Liver (tissue), 9 donors: ENCODE measurements around the gene DCT. TPM values are rescaled to one million over a fixed set of nuclear protein-coding genes. Genes with fewer than 3 reads are reported as not detected.

Experiments
- DNase-seq: peaks from one replicate; pipeline ENCODE4 v3.0.0-alpha.2; 2017; ENCODE audit warnings: low spot score
- H3K27ac ChIP-seq, 2 donors: one replicate each; pipeline ENCODE4 v1.7.0; 2013; ENCODE audit warnings: inconsistent platforms in 2 of 2, low read length in 2 of 2, control low read depth in 1 of 2, low read depth in 1 of 2, mild to moderate bottlenecking in 1 of 2
- H3K27me3 ChIP-seq, 4 donors: one replicate each; pipeline versions ENCODE4 v1.6.1 to v1.7.0; 2013; ENCODE audit warnings: low read length in 3 of 4, inconsistent platforms in 1 of 4, mild to moderate bottlenecking in 1 of 4, moderate library complexity in 1 of 4; ENCODE audit not compliant: control insufficient read depth in 4 of 4, insufficient read depth in 4 of 4
- H3K36me3 ChIP-seq, 4 donors: one replicate each; pipeline versions ENCODE4 v1.6.1 to v1.7.0; 2013; ENCODE audit warnings: low read length in 3 of 4, mild to moderate bottlenecking in 3 of 4, low read depth in 1 of 4, moderate library complexity in 1 of 4; ENCODE audit not compliant: control insufficient read depth in 4 of 4, insufficient read depth in 3 of 4
- H3K4me1 ChIP-seq, 4 donors: one replicate each; pipeline versions ENCODE4 v1.6.1 to v1.7.0; 2013; ENCODE audit warnings: low read length in 3 of 4, mild to moderate bottlenecking in 3 of 4, moderate library complexity in 1 of 4; ENCODE audit not compliant: control insufficient read depth in 4 of 4, insufficient read depth in 4 of 4
- H3K4me3 ChIP-seq, 3 donors: one replicate each; pipeline versions ENCODE4 v1.6.1 to v1.7.0; 2013; ENCODE audit warnings: low read length in 3 of 3, control low read depth in 1 of 3, low read depth in 1 of 3, mild to moderate bottlenecking in 1 of 3
- H3K9ac ChIP-seq, 2 donors: one replicate each; pipeline ENCODE4 v1.7.0; 2013; ENCODE audit warnings: low read length in 2 of 2, mild to moderate bottlenecking in 2 of 2, moderate library complexity in 2 of 2, control low read depth in 1 of 2, low read depth in 1 of 2
- H3K9me3 ChIP-seq, 4 donors: one replicate each; pipeline versions ENCODE4 v1.6.1 to v1.7.0; 2013; ENCODE audit warnings: low read length in 3 of 4; ENCODE audit not compliant: control insufficient read depth in 4 of 4
- FOXA1 ChIP-seq: IDR thresholded peaks from 2 replicates; pipeline ENCODE4 v1.6.1; 2016; ENCODE audit warnings: antibody characterized with exemption
- GABPA ChIP-seq, 2 donors: IDR thresholded peaks in 1 of 2; conservative IDR thresholded peaks in 1 of 2; 2 replicates each; pipeline ENCODE4 v1.6.1; 2016; ENCODE audit warnings: antibody characterized with exemption in 2 of 2, mild to moderate bottlenecking in 1 of 2, moderate library complexity in 1 of 2
- HNF4A ChIP-seq, 2 donors: conservative IDR thresholded peaks; 2 replicates each; pipeline ENCODE4 v1.6.1; 2016; ENCODE audit warnings: antibody characterized with exemption in 2 of 2, mild to moderate bottlenecking in 2 of 2
- HNF4G ChIP-seq: IDR thresholded peaks from 2 replicates; pipeline ENCODE4 v1.6.1; 2016; ENCODE audit warnings: antibody characterized with exemption
- JUND ChIP-seq, 2 donors: IDR thresholded peaks; 2 replicates each; pipeline ENCODE4 v1.6.1; 2016; ENCODE audit warnings: antibody characterized with exemption in 2 of 2
- MAX ChIP-seq: IDR thresholded peaks from 2 replicates; pipeline ENCODE4 v1.6.1; 2016; ENCODE audit warnings: antibody characterized with exemption
- NR2F2 ChIP-seq: IDR thresholded peaks from 2 replicates; pipeline ENCODE4 v1.6.1; 2016; ENCODE audit warnings: antibody characterized with exemption
- RAD21 ChIP-seq, 2 donors: IDR thresholded peaks; 2 replicates each; pipeline ENCODE4 v1.6.1; 2016; ENCODE audit warnings: antibody characterized with exemption in 2 of 2, mild to moderate bottlenecking in 2 of 2
- RXRA ChIP-seq, 2 donors: IDR thresholded peaks; 2 replicates each; pipeline ENCODE4 v1.6.1; 2017 to 2018; ENCODE audit warnings: antibody characterized with exemption in 2 of 2, mild to moderate bottlenecking in 1 of 2
- SP1 ChIP-seq: IDR thresholded peaks from 2 replicates; pipeline ENCODE4 v1.6.1; 2018; ENCODE audit warnings: antibody characterized with exemption, mild to moderate bottlenecking
- TAF1 ChIP-seq: conservative IDR thresholded peaks from 2 replicates; pipeline ENCODE4 v1.6.1; 2016; ENCODE audit warnings: antibody characterized with exemption, mild to moderate bottlenecking
- YY1 ChIP-seq: IDR thresholded peaks from 2 replicates; pipeline ENCODE4 v1.6.1; 2016; ENCODE audit warnings: antibody characterized with exemption, mild to moderate bottlenecking
- polyA plus RNA-seq, 2 donors: library from polyadenylated mRNA; stranded (reverse) in 1 of 2; unstranded in 1 of 2; fragments of 200-250 nt in 1 of 2; fragments of >200 nt in 1 of 2; fragmentation: Nextera tagmentation in 1 of 2; extraction: Ambion mirVana in 1 of 2; gene quantifications; one replicate each; pipeline versions ENCODE4 v1.2.1 to v1.2.3, GENCODE V29; 2013 to 2015
- total RNA-seq, 2 donors: library from RNA; depleted of rRNA; stranded (reverse); fragments of >200 nt; gene quantifications; one replicate each; pipeline ENCODE4 v1.2.3, GENCODE V29; 2014
- TF ChIP-seq, protein P1 (sequence below): IDR thresholded peaks from 2 replicates; pipeline ENCODE4 v1.6.1; 2016; ENCODE audit warnings: antibody characterized with exemption, mild to moderate bottlenecking
- TF ChIP-seq, protein P2 (sequence below): IDR thresholded peaks from 2 replicates; pipeline ENCODE4 v1.6.1; 2016; ENCODE audit warnings: antibody characterized with exemption
- TF ChIP-seq, protein P3 (sequence below): IDR thresholded peaks from 2 replicates; pipeline ENCODE4 v1.6.1; 2016; ENCODE audit warnings: antibody characterized with exemption
- TF ChIP-seq, protein P4 (sequence below): fragments of 150-350 bp; IDR thresholded peaks from 2 replicates; pipeline ENCODE4 v1.5.1; 2017; ENCODE audit warnings: improper control_type of control experiment, low read depth, low read length; ENCODE audit not compliant: missing input control
- donor health status: healthy.
- donor health status: healthy.
- donor health status: healthy.
- donor health status: healthy.
- donor health status: healthy.

The DCT gene
- total and polyA plus RNA-seq, 4 donors, result 0.08 to 0.19 TPM; not detected in 2

- Histone ChIP-seq H3K9ac (no peak overlapping the region), H3K4me1 (no peaks in the 10 kb centered on the region), H3K36me3 (peaks cover 0 to 3% (median 0%) of the 10 kb centered on the region in 4 donors), H3K4me3 (no peak overlapping the region), H3K27me3 (no peaks in the 10 kb centered on the region), H3K9me3 (no peaks in the 10 kb centered on the region), H3K27ac (no peak overlapping the region)
- no peak for TF ChIP-seq HNF4G
- TF ChIP-seq YY1, result no peak
- TF ChIP-seq HNF4A (conservative IDR thresholded peaks at IDR 0.05), result no peak
- TF ChIP-seq, protein P1, sequence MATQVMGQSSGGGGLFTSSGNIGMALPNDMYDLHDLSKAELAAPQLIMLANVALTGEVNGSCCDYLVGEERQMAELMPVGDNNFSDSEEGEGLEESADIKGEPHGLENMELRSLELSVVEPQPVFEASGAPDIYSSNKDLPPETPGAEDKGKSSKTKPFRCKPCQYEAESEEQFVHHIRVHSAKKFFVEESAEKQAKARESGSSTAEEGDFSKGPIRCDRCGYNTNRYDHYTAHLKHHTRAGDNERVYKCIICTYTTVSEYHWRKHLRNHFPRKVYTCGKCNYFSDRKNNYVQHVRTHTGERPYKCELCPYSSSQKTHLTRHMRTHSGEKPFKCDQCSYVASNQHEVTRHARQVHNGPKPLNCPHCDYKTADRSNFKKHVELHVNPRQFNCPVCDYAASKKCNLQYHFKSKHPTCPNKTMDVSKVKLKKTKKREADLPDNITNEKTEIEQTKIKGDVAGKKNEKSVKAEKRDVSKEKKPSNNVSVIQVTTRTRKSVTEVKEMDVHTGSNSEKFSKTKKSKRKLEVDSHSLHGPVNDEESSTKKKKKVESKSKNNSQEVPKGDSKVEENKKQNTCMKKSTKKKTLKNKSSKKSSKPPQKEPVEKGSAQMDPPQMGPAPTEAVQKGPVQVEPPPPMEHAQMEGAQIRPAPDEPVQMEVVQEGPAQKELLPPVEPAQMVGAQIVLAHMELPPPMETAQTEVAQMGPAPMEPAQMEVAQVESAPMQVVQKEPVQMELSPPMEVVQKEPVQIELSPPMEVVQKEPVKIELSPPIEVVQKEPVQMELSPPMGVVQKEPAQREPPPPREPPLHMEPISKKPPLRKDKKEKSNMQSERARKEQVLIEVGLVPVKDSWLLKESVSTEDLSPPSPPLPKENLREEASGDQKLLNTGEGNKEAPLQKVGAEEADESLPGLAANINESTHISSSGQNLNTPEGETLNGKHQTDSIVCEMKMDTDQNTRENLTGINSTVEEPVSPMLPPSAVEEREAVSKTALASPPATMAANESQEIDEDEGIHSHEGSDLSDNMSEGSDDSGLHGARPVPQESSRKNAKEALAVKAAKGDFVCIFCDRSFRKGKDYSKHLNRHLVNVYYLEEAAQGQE, result no peak
- no peak for TF ChIP-seq FOXA1
- no peak for TF ChIP-seq TAF1
- TF ChIP-seq, protein P2, sequence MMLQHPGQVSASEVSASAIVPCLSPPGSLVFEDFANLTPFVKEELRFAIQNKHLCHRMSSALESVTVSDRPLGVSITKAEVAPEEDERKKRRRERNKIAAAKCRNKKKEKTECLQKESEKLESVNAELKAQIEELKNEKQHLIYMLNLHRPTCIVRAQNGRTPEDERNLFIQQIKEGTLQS, result no peak
- no peak for TF ChIP-seq JUND (IDR thresholded peaks at IDR 0.05)
- no peak for TF ChIP-seq RAD21 (IDR thresholded peaks at IDR 0.05)
- no peak for TF ChIP-seq RXRA (IDR thresholded peaks at IDR 0.05)
- TF ChIP-seq, protein P3, sequence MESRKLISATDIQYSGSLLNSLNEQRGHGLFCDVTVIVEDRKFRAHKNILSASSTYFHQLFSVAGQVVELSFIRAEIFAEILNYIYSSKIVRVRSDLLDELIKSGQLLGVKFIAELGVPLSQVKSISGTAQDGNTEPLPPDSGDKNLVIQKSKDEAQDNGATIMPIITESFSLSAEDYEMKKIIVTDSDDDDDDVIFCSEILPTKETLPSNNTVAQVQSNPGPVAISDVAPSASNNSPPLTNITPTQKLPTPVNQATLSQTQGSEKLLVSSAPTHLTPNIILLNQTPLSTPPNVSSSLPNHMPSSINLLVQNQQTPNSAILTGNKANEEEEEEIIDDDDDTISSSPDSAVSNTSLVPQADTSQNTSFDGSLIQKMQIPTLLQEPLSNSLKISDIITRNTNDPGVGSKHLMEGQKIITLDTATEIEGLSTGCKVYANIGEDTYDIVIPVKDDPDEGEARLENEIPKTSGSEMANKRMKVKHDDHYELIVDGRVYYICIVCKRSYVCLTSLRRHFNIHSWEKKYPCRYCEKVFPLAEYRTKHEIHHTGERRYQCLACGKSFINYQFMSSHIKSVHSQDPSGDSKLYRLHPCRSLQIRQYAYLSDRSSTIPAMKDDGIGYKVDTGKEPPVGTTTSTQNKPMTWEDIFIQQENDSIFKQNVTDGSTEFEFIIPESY, result no peak
- no peak for TF ChIP-seq MAX
- TF ChIP-seq SP1, result no peak
- TF ChIP-seq GABPA (IDR thresholded peaks at IDR 0.05 in 1 of 2, conservative IDR thresholded peaks at IDR 0.05 in 1 of 2), result no peak
- TF ChIP-seq NR2F2, result no peak
- TF ChIP-seq, protein P4, sequence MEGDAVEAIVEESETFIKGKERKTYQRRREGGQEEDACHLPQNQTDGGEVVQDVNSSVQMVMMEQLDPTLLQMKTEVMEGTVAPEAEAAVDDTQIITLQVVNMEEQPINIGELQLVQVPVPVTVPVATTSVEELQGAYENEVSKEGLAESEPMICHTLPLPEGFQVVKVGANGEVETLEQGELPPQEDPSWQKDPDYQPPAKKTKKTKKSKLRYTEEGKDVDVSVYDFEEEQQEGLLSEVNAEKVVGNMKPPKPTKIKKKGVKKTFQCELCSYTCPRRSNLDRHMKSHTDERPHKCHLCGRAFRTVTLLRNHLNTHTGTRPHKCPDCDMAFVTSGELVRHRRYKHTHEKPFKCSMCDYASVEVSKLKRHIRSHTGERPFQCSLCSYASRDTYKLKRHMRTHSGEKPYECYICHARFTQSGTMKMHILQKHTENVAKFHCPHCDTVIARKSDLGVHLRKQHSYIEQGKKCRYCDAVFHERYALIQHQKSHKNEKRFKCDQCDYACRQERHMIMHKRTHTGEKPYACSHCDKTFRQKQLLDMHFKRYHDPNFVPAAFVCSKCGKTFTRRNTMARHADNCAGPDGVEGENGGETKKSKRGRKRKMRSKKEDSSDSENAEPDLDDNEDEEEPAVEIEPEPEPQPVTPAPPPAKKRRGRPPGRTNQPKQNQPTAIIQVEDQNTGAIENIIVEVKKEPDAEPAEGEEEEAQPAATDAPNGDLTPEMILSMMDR, result no peak
- DNase-seq, result no peak
Measured at GRCh38 chr13:94387047-94387446, 92.4 kb downstream of the DCT start.

Other genes starting within 250 kb of the DCT start
- 10 to 100 TPM in 1 of 2 donors, 1 to 10 TPM in 1; 7.8 to 11.4 TPM for gene TGDS, start 116.5 kb upstream of the DCT start, total RNA-seq
- gene TGDS, start 116.5 kb upstream of the DCT start, polyA plus RNA-seq, result 10 to 100 TPM in 1 of 2 donors, 1 to 10 TPM in 1; 5.7 to 11.1 TPM
- gene GPR180, start 122.2 kb upstream of the DCT start, total RNA-seq, result 1 to 10 TPM; 3.5 to 8.3 TPM
- 1 to 10 TPM; 2.1 to 2.2 TPM for gene GPR180, start 122.2 kb upstream of the DCT start, polyA plus RNA-seq
- gene SOX21, start 232.9 kb upstream of the DCT start, total RNA-seq, result not detected
- gene SOX21, start 232.9 kb upstream of the DCT start, polyA plus RNA-seq, result not detected